AG04449 (cell line): ENCODE data around the gene GRM7.

ENCODE experiments used
- CTCF ChIA-PET: fragments of 350-600 bp; formaldehyde crosslinking; extraction: SDS; loops from one replicate; lab custom pipeline; 2021; ENCODE audit warnings: antibody characterized with exemption; lab: Yijun Ruan, JAX
- POLR2A ChIA-PET: fragments of 400-600, 350-600 bp; formaldehyde crosslinking; extraction: SDS; loops from one replicate; lab custom pipeline; 2020; ENCODE audit warnings: antibody characterized with exemption, inconsistent platforms; lab: Yijun Ruan, JAX
- DNase-seq: peaks from one replicate; pipeline ENCODE4 v3.0.0-alpha.2; 2010; ENCODE audit warnings: low read depth, low spot score
- H3K4me3 ChIP-seq: 2 replicates; pipeline ENCODE4 v1.5.1; 2011; ENCODE audit warnings: low read depth, mild to moderate bottlenecking, control low read depth, low read length
- CTCF ChIP-seq: IDR thresholded peaks from one replicate; pipeline ENCODE4 v1.5.1; 2011; ENCODE audit warnings: mild to moderate bottlenecking, moderate library complexity, low read length, control low read depth, inconsistent platforms; ENCODE audit not compliant: insufficient read depth; ENCODE audit errors: missing control alignments

Gene GRM7

GRCh38 chr3:7271631-7272030 is 410.7 kb downstream of the GRM7 start:
- no peak for DNase-seq
- POLR2A ChIA-PET: no interaction called here
- CTCF ChIA-PET: no interaction called here
- no peak for TF ChIP-seq CTCF
- no peak overlapping the region for H3K4me3 ChIP-seq

GRCh38 chr3:7272203-7272602 is 411.3 kb downstream of the GRM7 start:
- DNase-seq: no peak
- POLR2A ChIA-PET: no interaction called here
- no peak overlapping the region for H3K4me3 ChIP-seq
- CTCF ChIA-PET: no interaction called here
- no peak for TF ChIP-seq CTCF

- POLR2A ChIA-PET: no interaction called here
- CTCF ChIA-PET: no interaction called here
- no peak overlapping the region for H3K4me3 ChIP-seq
- TF ChIP-seq CTCF: no peak
- DNase-seq: no peak
These were observed 414.5 kb downstream of the GRM7 start for GRCh38 chr3:7275396-7275795.

GRCh38 chr3:7280318-7280717 is 419.4 kb downstream of the GRM7 start:
- CTCF ChIA-PET: no interaction called here

GRCh38 chr3:7282988-7283387 is 422.1 kb downstream of the GRM7 start:
- no peak for TF ChIP-seq CTCF
- POLR2A ChIA-PET: no interaction called here
- CTCF ChIA-PET: no interaction called here

More at GRCh38 chr3:7280318-7280717, 419.4 kb downstream of the GRM7 start:
- POLR2A ChIA-PET: no interaction called here
- no peak for TF ChIP-seq CTCF
- H3K4me3 ChIP-seq: no peak overlapping the region
- DNase-seq: no peak

GRCh38 chr3:7285505-7285904 is 424.6 kb downstream of the GRM7 start:
- TF ChIP-seq CTCF: no peak
- ChIA-PET CTCF (no interaction called here), POLR2A (no interaction called here)
- no peak overlapping the region for H3K4me3 ChIP-seq
- no peak for DNase-seq

More at GRCh38 chr3:7282988-7283387, 422.1 kb downstream of the GRM7 start:
- no peak overlapping the region for H3K4me3 ChIP-seq
- DNase-seq: no peak
